ENCODE results near the gene TSC2. TPM values are rescaled to one million over a fixed set of nuclear protein-coding genes. Genes with fewer than 3 reads are reported as not detected.
"Not testable (repeated sequence)": the region's sequence is repeated elsewhere in the genome, so short reads cannot be mapped to it uniquely, and the experiment has no call there.

TSC2 gene
- total RNA-seq, 1 donor from 2014 or later, result 241 TPM

GRCh38 chr16:2111412-2112335, 63.9 kb downstream of the TSC2 start:
- H3K36me3 Mint-ChIP-seq (ENCODE audit: insufficient read depth); H3K27ac Mint-ChIP-seq; H3K27me3 Mint-ChIP-seq; H3K9me3 Mint-ChIP-seq (ENCODE audit: low read depth); H3K4me1 Mint-ChIP-seq (ENCODE audit: low read depth); H3K4me3 Mint-ChIP-seq (ENCODE audit: low read depth); DNase-seq (ENCODE audit: low spot score, unreplicated experiment): not testable (repeated sequence)

- not testable (repeated sequence) for H3K9me3 Mint-ChIP-seq (ENCODE audit: low read depth); DNase-seq (ENCODE audit: low spot score, unreplicated experiment); H3K27me3 Mint-ChIP-seq; H3K36me3 Mint-ChIP-seq (ENCODE audit: insufficient read depth); H3K4me1 Mint-ChIP-seq (ENCODE audit: low read depth); H3K27ac Mint-ChIP-seq; H3K4me3 Mint-ChIP-seq (ENCODE audit: low read depth)
Measured at GRCh38 chr16:2112539-2113106, 64.8 kb downstream of the TSC2 start.

- not testable (repeated sequence) for H3K27me3 Mint-ChIP-seq; H3K4me1 Mint-ChIP-seq (ENCODE audit: low read depth); DNase-seq (ENCODE audit: low spot score, unreplicated experiment); H3K9me3 Mint-ChIP-seq (ENCODE audit: low read depth); H3K27ac Mint-ChIP-seq; H3K36me3 Mint-ChIP-seq (ENCODE audit: insufficient read depth); H3K4me3 Mint-ChIP-seq (ENCODE audit: low read depth)
Measured at GRCh38 chr16:2114225-2114624, 66.4 kb downstream of the TSC2 start.

GRCh38 chr16:2114885-2115590, 67.3 kb downstream of the TSC2 start:
- DNase-seq (ENCODE audit: low spot score, unreplicated experiment); H3K27ac Mint-ChIP-seq; H3K36me3 Mint-ChIP-seq (ENCODE audit: insufficient read depth); H3K9me3 Mint-ChIP-seq (ENCODE audit: low read depth); H3K27me3 Mint-ChIP-seq; H3K4me1 Mint-ChIP-seq (ENCODE audit: low read depth); H3K4me3 Mint-ChIP-seq (ENCODE audit: low read depth): not testable (repeated sequence)

GRCh38 chr16:2115591-2115973, 67.8 kb downstream of the TSC2 start:
- no peak for DNase-seq (ENCODE audit: low spot score, unreplicated experiment)
- Mint-ChIP-seq H3K4me3 (ENCODE audit: low read depth) (no peak overlapping the region), H3K9me3 (ENCODE audit: low read depth) (no peaks in the 10 kb centered on the region), H3K27ac (no peak overlapping the region), H3K36me3 (ENCODE audit: insufficient read depth) (peaks cover 1% of the 10 kb centered on the region), H3K27me3 (no peaks in the 10 kb centered on the region), H3K4me1 (ENCODE audit: low read depth) (no peaks in the 10 kb centered on the region)
- TF ChIP-seq CTCF (IDR thresholded peaks at IDR 0.05; ENCODE audit: unreplicated experiment), result no peak

GRCh38 chr16:2116428-2116827, 68.6 kb downstream of the TSC2 start:
- not testable (repeated sequence) for H3K27ac Mint-ChIP-seq; H3K27me3 Mint-ChIP-seq; H3K9me3 Mint-ChIP-seq (ENCODE audit: low read depth); DNase-seq (ENCODE audit: low spot score, unreplicated experiment); H3K4me3 Mint-ChIP-seq (ENCODE audit: low read depth); H3K36me3 Mint-ChIP-seq (ENCODE audit: insufficient read depth); H3K4me1 Mint-ChIP-seq (ENCODE audit: low read depth)

- not testable (repeated sequence) for H3K27me3 Mint-ChIP-seq
Measured at GRCh38 chr16:2117341-2117740, 69.6 kb downstream of the TSC2 start.

GRCh38 chr16:2117960-2118722, 70.4 kb downstream of the TSC2 start:
- DNase-seq (ENCODE audit: low spot score, unreplicated experiment); H3K27ac Mint-ChIP-seq; H3K27me3 Mint-ChIP-seq; H3K9me3 Mint-ChIP-seq (ENCODE audit: low read depth); H3K36me3 Mint-ChIP-seq (ENCODE audit: insufficient read depth); H3K4me1 Mint-ChIP-seq (ENCODE audit: low read depth); H3K4me3 Mint-ChIP-seq (ENCODE audit: low read depth): not testable (repeated sequence)

More at GRCh38 chr16:2117341-2117740, 69.6 kb downstream of the TSC2 start:
- DNase-seq (ENCODE audit: low spot score, unreplicated experiment); H3K4me1 Mint-ChIP-seq (ENCODE audit: low read depth); H3K36me3 Mint-ChIP-seq (ENCODE audit: insufficient read depth); H3K4me3 Mint-ChIP-seq (ENCODE audit: low read depth); H3K27ac Mint-ChIP-seq; H3K9me3 Mint-ChIP-seq (ENCODE audit: low read depth): not testable (repeated sequence)

GRCh38 chr16:2121325-2121724, 73.5 kb downstream of the TSC2 start:
- H3K9me3 Mint-ChIP-seq (ENCODE audit: low read depth); H3K27me3 Mint-ChIP-seq; H3K4me3 Mint-ChIP-seq (ENCODE audit: low read depth); H3K27ac Mint-ChIP-seq; H3K4me1 Mint-ChIP-seq (ENCODE audit: low read depth); H3K36me3 Mint-ChIP-seq (ENCODE audit: insufficient read depth); DNase-seq (ENCODE audit: low spot score, unreplicated experiment): not testable (repeated sequence)
